HTR-8/SVneo (cell line): ENCODE measurements around the gene PTPRG.
"Not testable (repeated sequence)": the region's sequence is repeated elsewhere in the genome, so short reads cannot be mapped to it uniquely, and the experiment has no call there.

Experiments used
- DNase-seq: peaks from one replicate; pipeline ENCODE4 v3.0.0; 2011; ENCODE audit warnings: low spot score, mixed read lengths; ENCODE audit not compliant: insufficient read length
- FAIRE-seq: peaks from 2 replicates; lab custom pipeline; 2011; peaks lifted over from hg19 to GRCh38; lab: Jason Lieb, UNC

Gene PTPRG

GRCh38 chr3:61561374-61562041, at the start of gene PTPRG:
TSS of gene PTPRG (plus strand) at chr3:61561571. CDS start at chr3:61562288, 717 bp downstream.
- peak; percentile 60 for FAIRE-seq
- peak; percentile 77 for DNase-seq

GRCh38 chr3:61518590-61518989, 42.8 kb upstream of the PTPRG start:
- FAIRE-seq (no peak), DNase-seq (no peak)

- FAIRE-seq, result no peak
- no peak for DNase-seq
Measured at GRCh38 chr3:61520966-61521628, 40.3 kb upstream of the PTPRG start.

- FAIRE-seq (no peak), DNase-seq (no peak)
Measured at GRCh38 chr3:61522060-61522459, 39.3 kb upstream of the PTPRG start.

GRCh38 chr3:61522626-61523025, 38.7 kb upstream of the PTPRG start:
- FAIRE-seq (no peak), DNase-seq (no peak)

- no peak for DNase-seq
- FAIRE-seq, result no peak
Measured at GRCh38 chr3:61524933-61525332, 36.4 kb upstream of the PTPRG start.

- FAIRE-seq (no peak), DNase-seq (no peak)
Measured at GRCh38 chr3:61526308-61526707, 35.1 kb upstream of the PTPRG start.

- FAIRE-seq, result no peak
Measured at GRCh38 chr3:61527011-61527410, 34.4 kb upstream of the PTPRG start.

GRCh38 chr3:61530355-61530754, 31.0 kb upstream of the PTPRG start:
- DNase-seq (no peak), FAIRE-seq (no peak)

More at GRCh38 chr3:61527011-61527410, 34.4 kb upstream of the PTPRG start:
- DNase-seq, result no peak

GRCh38 chr3:61531528-61531927, 29.8 kb upstream of the PTPRG start:
- no peak for DNase-seq
- no peak for FAIRE-seq

GRCh38 chr3:61532739-61533500, 28.5 kb upstream of the PTPRG start:
- FAIRE-seq, result no peak
- DNase-seq, result no peak

GRCh38 chr3:61535826-61536225, 25.5 kb upstream of the PTPRG start:
- FAIRE-seq, result no peak
- DNase-seq, result no peak

- FAIRE-seq (no peak), DNase-seq (no peak)
Measured at GRCh38 chr3:61537366-61537765, 24.0 kb upstream of the PTPRG start.

- DNase-seq (no peak), FAIRE-seq (no peak)
Measured at GRCh38 chr3:61538486-61538885, 22.9 kb upstream of the PTPRG start.

GRCh38 chr3:61541694-61542093, 19.7 kb upstream of the PTPRG start:
- FAIRE-seq, result no peak
- DNase-seq, result no peak

GRCh38 chr3:61545716-61546115, 15.7 kb upstream of the PTPRG start:
- FAIRE-seq (no peak), DNase-seq (no peak)

- DNase-seq, result no peak
- FAIRE-seq, result no peak
Measured at GRCh38 chr3:61547625-61548024, 13.7 kb upstream of the PTPRG start.

GRCh38 chr3:61552704-61553103, 8.7 kb upstream of the PTPRG start:
- not testable (repeated sequence) for FAIRE-seq, DNase-seq

- peak; percentile 58 for FAIRE-seq
- no peak for DNase-seq
Measured at GRCh38 chr3:61559136-61559731, 2.1 kb upstream of the PTPRG start.

GRCh38 chr3:61560517-61561373, 626 bp upstream of the PTPRG start:
- FAIRE-seq (no peak), DNase-seq (peak; percentile 53)
